Measurements from ENCODE around the gene FBXL5.

- TF ChIP-seq CTCF (conservative IDR thresholded peaks at IDR 0.05; ENCODE audit: low read depth, low read length): no peak
- TF ChIP-seq EZH2 (IDR thresholded peaks at IDR 0.05; ENCODE audit: borderline replicate concordance, low read depth, low read length, poor library complexity, severe bottlenecking): no peak
Observed at GRCh38 chr4:15702941-15703403, 47.8 kb upstream of the FBXL5 start, which contains the start of gene BST1.
